Endodermal cell (in vitro differentiated cells): ENCODE results near the gene CRTC1. TPM values are rescaled to one million over a fixed set of nuclear protein-coding genes. Genes with fewer than 3 reads are reported as not detected.

Experiments
- DNase-seq: peaks from one replicate; pipeline ENCODE4 v3.0.0-alpha.2; 2017
- H3K27ac ChIP-seq: 2 replicates; pipeline ENCODE4 v1.5.1; 2013; ENCODE audit warnings: mild to moderate bottlenecking, low read depth, low read length, moderate library complexity
- H3K27me3 ChIP-seq: 2 replicates; pipeline ENCODE4 v1.6.1; 2013; ENCODE audit warnings: mild to moderate bottlenecking, low read length, moderate library complexity; ENCODE audit not compliant: insufficient read depth, control insufficient read depth, poor library complexity, severe bottlenecking
- H3K36me3 ChIP-seq: 2 replicates; pipeline ENCODE4 v1.7.0; 2013; ENCODE audit warnings: mild to moderate bottlenecking, low read length, moderate library complexity; ENCODE audit not compliant: control insufficient read depth, insufficient read depth
- H3K4me1 ChIP-seq: one replicate; pipeline ENCODE4 v1.7.0; 2013; ENCODE audit warnings: low read length; ENCODE audit not compliant: control insufficient read depth, insufficient read depth
- H3K4me3 ChIP-seq: 2 replicates; pipeline ENCODE4 v1.5.1; 2013; ENCODE audit warnings: mild to moderate bottlenecking, low read length, moderate library complexity
- H3K9ac ChIP-seq: 2 replicates; pipeline ENCODE4 v1.6.1; 2013; ENCODE audit warnings: mild to moderate bottlenecking, low read length, moderate library complexity; ENCODE audit not compliant: poor library complexity, severe bottlenecking; ENCODE audit errors: extremely low read depth
- H3K9me3 ChIP-seq: 2 replicates; pipeline ENCODE4 v1.6.1; 2013; ENCODE audit warnings: mild to moderate bottlenecking, low read length, moderate library complexity; ENCODE audit not compliant: control insufficient read depth
- H3K27ac Mint-ChIP-seq: 2 replicates; pipeline ENCODE4 v1.8.0; 2020; ENCODE audit warnings: mixed read lengths
- H3K27me3 Mint-ChIP-seq: 2 replicates; pipeline ENCODE4 v1.8.0; 2021; ENCODE audit warnings: mild to moderate bottlenecking, mixed read lengths; ENCODE audit not compliant: insufficient read depth
- H3K36me3 Mint-ChIP-seq: 2 replicates; pipeline ENCODE4 v1.8.0; 2020; ENCODE audit warnings: low read depth, mixed read lengths
- H3K4me1 Mint-ChIP-seq: 2 replicates; pipeline ENCODE4 v1.8.0; 2020; ENCODE audit warnings: mixed read lengths
- H3K4me3 Mint-ChIP-seq: 2 replicates; pipeline ENCODE4 v1.8.0; 2020; ENCODE audit warnings: mild to moderate bottlenecking, moderate library complexity, mixed read lengths
- H3K9me3 Mint-ChIP-seq: 2 replicates; pipeline ENCODE4 v1.8.0; 2020; ENCODE audit warnings: mild to moderate bottlenecking, mixed read lengths
- WGBS, 2 experiments: methylation state at CpG; one replicate each; pipeline versions ENCODE4 v1.1.5 to v1.1.7; 2013; ENCODE audit warnings: missing lambda C conversion rate in 2 of 2, mixed read lengths in 1 of 2; ENCODE audit not compliant: insufficient coverage in 1 of 2, insufficient read length in 1 of 2; 5-methylcytosine and 5-hydroxymethylcytosine counted together
- total RNA-seq, 2 donors: library from RNA; stranded (reverse); fragmentation: NEBNext Ultra II Directional in 1 of 2; extraction: Animal tissue kit (Norgen Biotek cat#: 25700) in 1 of 2; gene quantifications; 2 replicates in 1 of 2; 3 replicates in 1 of 2; pipeline ENCODE4 v1.2.1, GENCODE V29; 2021
- TF ChIP-seq, protein P1 (sequence below): fragments of 200-600 bp; sonication (generic); conservative IDR thresholded peaks from 2 replicates; pipeline ENCODE4 v1.5.0; 2021; ENCODE audit warnings: antibody characterized with exemption, mild to moderate bottlenecking

The CRTC1 gene
- total RNA-seq, 2 donors from 2014 or later = 26.6 to 29.7 TPM

DNA sequence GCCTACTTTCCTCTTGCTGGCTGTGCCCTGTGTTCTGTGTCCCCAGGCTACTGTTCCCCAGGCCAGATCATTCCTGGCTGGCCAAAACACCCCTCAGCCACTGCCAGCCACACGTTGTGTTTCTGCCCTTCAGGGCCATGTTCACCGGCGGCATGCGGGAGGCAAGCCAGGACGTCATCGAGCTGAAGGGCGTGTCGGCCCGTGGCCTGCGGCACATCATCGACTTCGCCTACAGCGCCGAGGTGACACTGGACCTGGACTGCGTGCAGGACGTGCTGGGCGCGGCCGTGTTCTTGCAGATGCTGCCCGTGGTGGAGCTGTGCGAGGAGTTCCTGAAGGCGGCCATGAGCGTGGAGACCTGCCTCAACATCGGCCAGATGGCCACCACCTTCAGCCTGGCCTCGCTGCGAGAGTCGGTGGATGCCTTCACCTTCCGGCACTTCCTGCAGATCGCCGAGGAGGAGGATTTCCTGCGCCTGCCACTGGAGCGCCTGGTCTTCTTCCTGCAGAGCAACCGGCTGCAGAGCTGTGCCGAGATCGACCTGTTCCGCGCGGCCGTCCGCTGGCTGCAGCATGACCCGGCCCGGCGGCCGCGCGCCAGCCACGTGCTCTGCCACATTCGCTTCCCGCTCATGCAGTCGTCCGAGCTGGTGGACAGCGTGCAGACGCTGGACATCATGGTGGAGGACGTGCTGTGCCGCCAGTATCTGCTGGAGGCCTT is 15.8 kb upstream of the CRTC1 start:
- H3K27ac ChIP-seq = no peak overlapping the region
- H3K27me3 Mint-ChIP-seq = no peaks in the 10 kb centered on the region
- H3K9me3 Mint-ChIP-seq = no peaks in the 10 kb centered on the region
- no peaks in the 10 kb centered on the region for H3K9me3 ChIP-seq
- peaks cover 18% of the 10 kb centered on the region for H3K36me3 Mint-ChIP-seq
- H3K4me3 Mint-ChIP-seq = no peak overlapping the region
- no peaks in the 10 kb centered on the region for H3K27me3 ChIP-seq
- DNase-seq = no peak
- TF ChIP-seq, protein P1, sequence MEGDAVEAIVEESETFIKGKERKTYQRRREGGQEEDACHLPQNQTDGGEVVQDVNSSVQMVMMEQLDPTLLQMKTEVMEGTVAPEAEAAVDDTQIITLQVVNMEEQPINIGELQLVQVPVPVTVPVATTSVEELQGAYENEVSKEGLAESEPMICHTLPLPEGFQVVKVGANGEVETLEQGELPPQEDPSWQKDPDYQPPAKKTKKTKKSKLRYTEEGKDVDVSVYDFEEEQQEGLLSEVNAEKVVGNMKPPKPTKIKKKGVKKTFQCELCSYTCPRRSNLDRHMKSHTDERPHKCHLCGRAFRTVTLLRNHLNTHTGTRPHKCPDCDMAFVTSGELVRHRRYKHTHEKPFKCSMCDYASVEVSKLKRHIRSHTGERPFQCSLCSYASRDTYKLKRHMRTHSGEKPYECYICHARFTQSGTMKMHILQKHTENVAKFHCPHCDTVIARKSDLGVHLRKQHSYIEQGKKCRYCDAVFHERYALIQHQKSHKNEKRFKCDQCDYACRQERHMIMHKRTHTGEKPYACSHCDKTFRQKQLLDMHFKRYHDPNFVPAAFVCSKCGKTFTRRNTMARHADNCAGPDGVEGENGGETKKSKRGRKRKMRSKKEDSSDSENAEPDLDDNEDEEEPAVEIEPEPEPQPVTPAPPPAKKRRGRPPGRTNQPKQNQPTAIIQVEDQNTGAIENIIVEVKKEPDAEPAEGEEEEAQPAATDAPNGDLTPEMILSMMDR = no peak
- no peaks in the 10 kb centered on the region for H3K4me1 ChIP-seq
- no peak overlapping the region for H3K9ac ChIP-seq
- WGBS, 2 experiments = 95% methylated on average over 50 to 55 of the region's 55 CpGs
- no peaks in the 10 kb centered on the region for H3K36me3 ChIP-seq
- peaks cover 5% of the 10 kb centered on the region for H3K4me1 Mint-ChIP-seq
- no peak overlapping the region for H3K27ac Mint-ChIP-seq
- no peak overlapping the region for H3K4me3 ChIP-seq

DNA sequence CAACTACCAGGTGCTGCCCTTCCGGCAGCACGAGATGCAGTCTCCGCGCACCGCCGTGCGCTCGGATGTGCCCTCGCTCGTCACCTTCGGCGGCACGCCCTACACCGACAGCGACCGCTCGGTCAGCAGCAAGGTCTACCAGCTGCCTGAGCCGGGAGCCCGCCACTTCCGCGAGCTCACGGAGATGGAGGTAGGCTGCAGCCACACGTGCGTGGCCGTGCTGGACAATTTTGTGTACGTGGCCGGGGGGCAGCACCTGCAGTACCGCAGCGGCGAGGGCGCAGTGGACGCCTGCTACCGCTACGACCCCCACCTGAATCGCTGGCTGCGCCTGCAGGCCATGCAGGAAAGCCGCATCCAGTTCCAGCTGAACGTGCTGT is 15.2 kb upstream of the CRTC1 start:
- no peak overlapping the region for H3K27ac Mint-ChIP-seq
- no peak overlapping the region for H3K27ac ChIP-seq
- H3K9me3 ChIP-seq = no peaks in the 10 kb centered on the region
- no peak overlapping the region for H3K4me3 ChIP-seq
- H3K9me3 Mint-ChIP-seq = no peaks in the 10 kb centered on the region
- WGBS, 2 experiments = 92 to 97% methylated on average over 18 to 38 of the region's 38 CpGs
- no peaks in the 10 kb centered on the region for H3K36me3 ChIP-seq
- H3K27me3 Mint-ChIP-seq = no peaks in the 10 kb centered on the region
- no peaks in the 10 kb centered on the region for H3K4me1 ChIP-seq
- DNase-seq = no peak
- H3K27me3 ChIP-seq = no peaks in the 10 kb centered on the region
- peaks cover 18% of the 10 kb centered on the region for H3K36me3 Mint-ChIP-seq
- peaks cover 2% of the 10 kb centered on the region for H3K4me1 Mint-ChIP-seq
- TF ChIP-seq, protein P1 = no peak
- H3K9ac ChIP-seq = no peak overlapping the region
- no peak overlapping the region for H3K4me3 Mint-ChIP-seq

DNA sequence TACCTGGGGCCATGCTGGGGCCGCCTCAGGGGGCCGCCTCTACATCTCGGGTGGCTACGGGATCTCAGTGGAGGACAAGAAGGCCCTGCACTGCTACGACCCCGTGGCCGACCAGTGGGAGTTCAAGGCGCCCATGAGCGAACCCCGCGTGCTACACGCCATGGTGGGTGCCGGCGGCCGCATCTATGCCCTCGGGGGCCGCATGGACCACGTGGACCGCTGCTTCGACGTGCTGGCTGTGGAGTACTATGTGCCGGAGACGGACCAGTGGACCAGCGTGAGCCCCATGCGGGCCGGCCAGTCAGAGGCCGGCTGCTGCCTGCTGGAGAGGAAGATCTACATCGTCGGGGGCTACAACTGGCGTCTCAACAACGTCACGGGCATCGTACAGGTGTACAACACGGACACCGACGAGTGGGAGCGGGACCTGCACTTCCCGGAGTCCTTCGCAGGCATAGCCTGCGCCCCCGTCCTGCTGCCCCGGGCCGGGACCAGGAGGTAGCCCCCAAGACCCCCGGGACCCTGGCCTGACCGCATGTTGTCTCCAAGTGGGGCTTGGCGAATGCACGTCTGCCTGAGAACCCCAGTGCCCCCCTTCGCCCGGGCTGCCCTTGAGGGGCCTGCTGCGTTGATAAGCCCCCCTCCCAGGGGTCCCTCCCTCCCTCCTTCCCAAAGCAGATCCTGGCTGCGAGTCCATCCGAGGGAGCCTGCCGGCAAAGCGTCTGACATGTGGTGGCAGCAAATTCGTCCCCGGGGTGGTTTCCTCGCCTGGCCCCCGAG is 14.5 kb upstream of the CRTC1 start:
- no peaks in the 10 kb centered on the region for H3K4me1 Mint-ChIP-seq
- Histone ChIP-seq H3K9me3 (no peaks in the 10 kb centered on the region), H3K36me3 (no peaks in the 10 kb centered on the region), H3K4me3 (no peak overlapping the region), H3K4me1 (no peaks in the 10 kb centered on the region), H3K9ac (no peak overlapping the region), H3K27me3 (no peaks in the 10 kb centered on the region), H3K27ac (no peak overlapping the region)
- 96 to 97% methylated on average over 47 to 58 of the region's 58 CpGs for WGBS, 2 experiments
- H3K4me3 Mint-ChIP-seq = no peak overlapping the region
- no peaks in the 10 kb centered on the region for H3K9me3 Mint-ChIP-seq
- peaks cover 18% of the 10 kb centered on the region for H3K36me3 Mint-ChIP-seq
- H3K27me3 Mint-ChIP-seq = no peaks in the 10 kb centered on the region
- TF ChIP-seq, protein P1 = no peak
- DNase-seq = no peak
- no peak overlapping the region for H3K27ac Mint-ChIP-seq
